Measurements from ENCODE around the gene AMPD2. TPM values are rescaled to one million over a fixed set of nuclear protein-coding genes. Genes with fewer than 3 reads are reported as not detected.

AMPD2 gene
- total and polyA plus RNA-seq, 4 donors: 19.2 to 87.4 (median 22.7) TPM

DNA sequence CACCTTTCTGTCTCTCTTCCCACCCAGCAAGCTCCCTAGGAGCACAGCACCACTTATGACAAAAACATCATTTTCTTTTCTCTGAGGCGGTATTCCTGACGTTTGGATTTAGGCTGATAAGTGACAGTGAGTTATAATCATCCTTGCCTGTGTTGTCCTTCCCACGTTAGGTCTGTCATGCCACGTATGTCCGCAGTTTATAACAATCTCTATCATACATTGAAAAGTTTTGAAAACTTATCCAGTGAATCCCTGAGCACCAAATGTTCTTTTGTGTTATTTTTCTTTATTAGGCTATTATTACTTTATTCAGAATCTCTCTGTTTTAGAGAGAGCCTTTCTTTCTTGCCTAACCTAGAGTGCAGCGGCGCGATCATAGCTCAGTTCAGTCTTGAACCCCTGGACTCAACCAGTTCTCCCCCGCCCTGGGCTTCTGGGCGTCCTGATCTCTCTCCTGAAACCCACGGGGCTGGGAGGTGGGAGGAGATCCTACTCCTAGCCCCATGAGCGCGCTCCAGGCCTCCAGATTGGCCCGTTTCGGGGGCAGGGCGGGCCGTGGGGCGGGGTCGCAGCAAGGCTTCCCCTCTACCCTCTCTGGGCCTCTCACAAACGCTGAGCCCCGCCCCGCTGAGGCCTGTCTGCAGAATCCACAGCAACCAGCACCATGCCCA is 48.0 kb downstream of the AMPD2 start, which contains the start of gene GSTM2:
TSS of gene GSTM2 (plus strand) at position 606 of the 671 bp plus-strand sequence. CDS start at position 665, 59 bp downstream.
- Histone ChIP-seq H3K36me3 (ENCODE audit: control insufficient read depth in 4 of 4, insufficient read depth in 3 of 4, low read depth in 1 of 4, low read length in 3 of 4) (no peaks in the 10 kb centered on the region), H3K27me3 (ENCODE audit: control insufficient read depth in 4 of 4, insufficient read depth in 4 of 4, low read length in 3 of 4) (no peaks in the 10 kb centered on the region), H3K9me3 (ENCODE audit: control insufficient read depth in 4 of 4, low read length in 3 of 4) (no peaks in the 10 kb centered on the region), H3K4me1 (ENCODE audit: control insufficient read depth in 4 of 4, insufficient read depth in 4 of 4, low read length in 3 of 4) (peaks cover 0 to 3% (median 0%) of the 10 kb centered on the region in 4 donors), H3K9ac (ENCODE audit: low read depth in 1 of 2, low read length in 2 of 2) (no peak within 1 kb of the TSS), H3K27ac (ENCODE audit: low read depth in 1 of 2, low read length in 2 of 2) (no peak within 1 kb of the TSS), H3K4me3 (ENCODE audit: low read depth in 1 of 3, low read length in 3 of 3) (peak within 1 kb of the TSS in 2 of 3 donors; percentile 23 to 49)
- WGBS: 36% methylated on average over 22 of the region's 22 CpGs
- peak; percentile 53 for TF ChIP-seq SP1 (IDR thresholded peaks at IDR 0.05)
- TF ChIP-seq NR2F2 (IDR thresholded peaks at IDR 0.05): no peak
- TF ChIP-seq RAD21 (IDR thresholded peaks at IDR 0.05): peak in 1 of 2 donors; percentile 31
- no peak for TF ChIP-seq FOXA1 (IDR thresholded peaks at IDR 0.05)
- TF ChIP-seq MAX (IDR thresholded peaks at IDR 0.05): no peak
- TF ChIP-seq YY1 (IDR thresholded peaks at IDR 0.05): no peak
- no peak for TF ChIP-seq HNF4G (IDR thresholded peaks at IDR 0.05)
- TF ChIP-seq ATF3 (IDR thresholded peaks at IDR 0.05): no peak
- TF ChIP-seq HNF4A (conservative IDR thresholded peaks at IDR 0.05): peak in 1 of 2 donors; percentile 47
- TF ChIP-seq, protein P1, sequence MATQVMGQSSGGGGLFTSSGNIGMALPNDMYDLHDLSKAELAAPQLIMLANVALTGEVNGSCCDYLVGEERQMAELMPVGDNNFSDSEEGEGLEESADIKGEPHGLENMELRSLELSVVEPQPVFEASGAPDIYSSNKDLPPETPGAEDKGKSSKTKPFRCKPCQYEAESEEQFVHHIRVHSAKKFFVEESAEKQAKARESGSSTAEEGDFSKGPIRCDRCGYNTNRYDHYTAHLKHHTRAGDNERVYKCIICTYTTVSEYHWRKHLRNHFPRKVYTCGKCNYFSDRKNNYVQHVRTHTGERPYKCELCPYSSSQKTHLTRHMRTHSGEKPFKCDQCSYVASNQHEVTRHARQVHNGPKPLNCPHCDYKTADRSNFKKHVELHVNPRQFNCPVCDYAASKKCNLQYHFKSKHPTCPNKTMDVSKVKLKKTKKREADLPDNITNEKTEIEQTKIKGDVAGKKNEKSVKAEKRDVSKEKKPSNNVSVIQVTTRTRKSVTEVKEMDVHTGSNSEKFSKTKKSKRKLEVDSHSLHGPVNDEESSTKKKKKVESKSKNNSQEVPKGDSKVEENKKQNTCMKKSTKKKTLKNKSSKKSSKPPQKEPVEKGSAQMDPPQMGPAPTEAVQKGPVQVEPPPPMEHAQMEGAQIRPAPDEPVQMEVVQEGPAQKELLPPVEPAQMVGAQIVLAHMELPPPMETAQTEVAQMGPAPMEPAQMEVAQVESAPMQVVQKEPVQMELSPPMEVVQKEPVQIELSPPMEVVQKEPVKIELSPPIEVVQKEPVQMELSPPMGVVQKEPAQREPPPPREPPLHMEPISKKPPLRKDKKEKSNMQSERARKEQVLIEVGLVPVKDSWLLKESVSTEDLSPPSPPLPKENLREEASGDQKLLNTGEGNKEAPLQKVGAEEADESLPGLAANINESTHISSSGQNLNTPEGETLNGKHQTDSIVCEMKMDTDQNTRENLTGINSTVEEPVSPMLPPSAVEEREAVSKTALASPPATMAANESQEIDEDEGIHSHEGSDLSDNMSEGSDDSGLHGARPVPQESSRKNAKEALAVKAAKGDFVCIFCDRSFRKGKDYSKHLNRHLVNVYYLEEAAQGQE (IDR thresholded peaks at IDR 0.05): no peak
- no peak for TF ChIP-seq RXRA (IDR thresholded peaks at IDR 0.05)
- no peak for TF ChIP-seq FOXA2 (IDR thresholded peaks at IDR 0.05)
- no peak for TF ChIP-seq GABPA (IDR thresholded peaks at IDR 0.05 in 1 of 2, conservative IDR thresholded peaks at IDR 0.05 in 1 of 2)
- no peak for TF ChIP-seq EGR1 (IDR thresholded peaks at IDR 0.05; ENCODE audit: low read depth in 2 of 2)
- no peak for TF ChIP-seq ZBTB33 (IDR thresholded peaks at IDR 0.05)
- peak; percentile 89 for DNase-seq (ENCODE audit: low spot score)

GRCh38 chr1:109668123-109668775 is 48.6 kb downstream of the AMPD2 start:
- Histone ChIP-seq H3K27ac (ENCODE audit: low read depth in 1 of 2, low read length in 2 of 2) (no peak overlapping the region), H3K27me3 (ENCODE audit: control insufficient read depth in 4 of 4, insufficient read depth in 4 of 4, low read length in 3 of 4) (no peaks in the 10 kb centered on the region)
- no peak for TF ChIP-seq TAF1 (conservative IDR thresholded peaks at IDR 0.05)
- no peak for TF ChIP-seq ZBTB33 (IDR thresholded peaks at IDR 0.05)
- no peak for TF ChIP-seq FOXA2 (IDR thresholded peaks at IDR 0.05)
- no peak for TF ChIP-seq NR2F2 (IDR thresholded peaks at IDR 0.05)
- TF ChIP-seq, protein P1 (IDR thresholded peaks at IDR 0.05): no peak
- TF ChIP-seq GABPA (IDR thresholded peaks at IDR 0.05 in 1 of 2, conservative IDR thresholded peaks at IDR 0.05 in 1 of 2): no peak
- no peak for TF ChIP-seq MAX (IDR thresholded peaks at IDR 0.05)
- TF ChIP-seq ATF3 (IDR thresholded peaks at IDR 0.05): no peak
- no peak for TF ChIP-seq SP1 (IDR thresholded peaks at IDR 0.05)
- no peak for TF ChIP-seq RXRA (IDR thresholded peaks at IDR 0.05)
- TF ChIP-seq YY1 (IDR thresholded peaks at IDR 0.05): no peak
- TF ChIP-seq RAD21 (IDR thresholded peaks at IDR 0.05): no peak

More at GRCh38 chr1:109668123-109668775, 48.6 kb downstream of the AMPD2 start:
- WGBS: 45% methylated on average over 26 of the region's 26 CpGs
- H3K9ac ChIP-seq (ENCODE audit: low read depth in 1 of 2, low read length in 2 of 2): no peak overlapping the region
- H3K36me3 ChIP-seq (ENCODE audit: control insufficient read depth in 4 of 4, insufficient read depth in 3 of 4, low read depth in 1 of 4, low read length in 3 of 4): peaks cover 0 to 2% (median 0%) of the 10 kb centered on the region in 4 donors
- peaks cover 0 to 3% (median 0%) of the 10 kb centered on the region in 4 donors for H3K4me1 ChIP-seq (ENCODE audit: control insufficient read depth in 4 of 4, insufficient read depth in 4 of 4, low read length in 3 of 4)
- no peak for DNase-seq (ENCODE audit: low spot score)
- H3K9me3 ChIP-seq (ENCODE audit: control insufficient read depth in 4 of 4, low read length in 3 of 4): no peaks in the 10 kb centered on the region
- H3K4me3 ChIP-seq (ENCODE audit: low read depth in 1 of 3, low read length in 3 of 3): peak overlapping the region in 2 of 3 donors; percentile 23 to 49

Measured in liver (tissue), 9 donors.